Vagina (tissue), 2 donors: ENCODE data around the gene RBM17. TPM values are rescaled to one million over a fixed set of nuclear protein-coding genes. Genes with fewer than 3 reads are reported as not detected.

Source experiments
- DNase-seq, 2 donors: peaks; one replicate each; pipeline ENCODE4 v3.0.0-alpha.2; 2017; ENCODE audit errors: extremely low spot score in 2 of 2
- H3K27ac ChIP-seq: fragments of 200-600 bp; sonication (generic); one replicate; pipeline ENCODE4 v1.5.1; 2019
- H3K27me3 ChIP-seq: fragments of 200-600 bp; sonication (generic); one replicate; pipeline ENCODE4 v1.5.1; 2019
- H3K36me3 ChIP-seq, 2 donors: fragments of 200-600 bp; sonication (generic); one replicate each; pipeline ENCODE4 v1.5.1; 2017 to 2019
- H3K4me1 ChIP-seq: fragments of 200-600 bp; sonication (generic); one replicate; pipeline ENCODE4 v1.5.1; 2019
- H3K4me3 ChIP-seq, 2 donors: fragments of 200-600 bp; sonication (generic); 1 replicate in 1 of 2; 2 replicates in 1 of 2; pipeline ENCODE4 v1.5.1; 2016 to 2019
- H3K9me3 ChIP-seq: fragments of 200-600 bp; sonication (generic); one replicate; pipeline ENCODE4 v1.5.1; 2019
- CTCF ChIP-seq, 3 experiments: fragments of 450-650 bp in 2 of 3; fragments of 200-600 bp in 1 of 3; sonication (generic) in 1 of 3; IDR thresholded peaks; one replicate each; pipeline ENCODE4 v1.5.1; 2017 to 2019; ENCODE audit warnings: antibody characterized with exemption in 3 of 3, mild to moderate bottlenecking in 2 of 3, moderate library complexity in 2 of 3
- POLR2A ChIP-seq, 2 donors: fragments of 450-650 bp; IDR thresholded peaks; one replicate each; pipeline ENCODE4 v1.6.1; 2017; ENCODE audit warnings: antibody characterized with exemption in 2 of 2, mild to moderate bottlenecking in 2 of 2, moderate library complexity in 2 of 2
- POLR2AphosphoS5 ChIP-seq, 2 donors: sonication (generic); formaldehyde crosslinking; IDR thresholded peaks; one replicate each; pipeline ENCODE4 v1.9.0; 2017; ENCODE audit warnings: antibody characterized with exemption in 2 of 2, mild to moderate bottlenecking in 2 of 2, low read depth in 1 of 2; ENCODE audit not compliant: insufficient read depth in 1 of 2
- intact Hi-C: fragments of 100-400 bp; cut with DNase I; formaldehyde crosslinking; loops from one replicate; pipeline ENCODE4 v1.15.1; 2023
- total RNA-seq: library from RNA; depleted of rRNA; stranded (reverse); fragments of >200 nt; gene quantifications from one replicate; pipeline ENCODE4 v1.2.3, GENCODE V29; 2016

The RBM17 gene
- total RNA-seq, 1 donor from 2014 or later: 50.6 TPM

- Histone ChIP-seq H3K9me3 (no peaks in the 10 kb centered on the region), H3K27me3 (no peaks in the 10 kb centered on the region), H3K27ac (no peak overlapping the region), H3K36me3 (peaks cover 0 to 61% of the 10 kb centered on the region in 2 donors), H3K4me3 (no peak overlapping the region), H3K4me1 (peaks cover 4% of the 10 kb centered on the region)
- intact Hi-C loops: loop anchor here (5.0 kb wide), 1 partner anchor 293 kb away; no protein-coding TSS in a partner anchor
- no peak for TF ChIP-seq POLR2A (IDR thresholded peaks at IDR 0.05)
- TF ChIP-seq CTCF (IDR thresholded peaks at IDR 0.05): no peak
- TF ChIP-seq POLR2AphosphoS5 (IDR thresholded peaks at IDR 0.05; ENCODE audit: insufficient read depth in 1 of 2, low read depth in 1 of 2): no peak
- no peak for DNase-seq
These were observed 20.6 kb downstream of the RBM17 start for GRCh38 chr10:6109444-6109775.

GRCh38 chr10:6110136-6110535 lies 21.3 kb downstream of the RBM17 start:
- intact Hi-C loops: loop anchor here (10.0 kb wide), 1 partner anchor 95 kb away; the partner anchor contains the start of gene PFKFB3
- H3K36me3 ChIP-seq: peaks cover 0 to 67% of the 10 kb centered on the region in 2 donors

DNA sequence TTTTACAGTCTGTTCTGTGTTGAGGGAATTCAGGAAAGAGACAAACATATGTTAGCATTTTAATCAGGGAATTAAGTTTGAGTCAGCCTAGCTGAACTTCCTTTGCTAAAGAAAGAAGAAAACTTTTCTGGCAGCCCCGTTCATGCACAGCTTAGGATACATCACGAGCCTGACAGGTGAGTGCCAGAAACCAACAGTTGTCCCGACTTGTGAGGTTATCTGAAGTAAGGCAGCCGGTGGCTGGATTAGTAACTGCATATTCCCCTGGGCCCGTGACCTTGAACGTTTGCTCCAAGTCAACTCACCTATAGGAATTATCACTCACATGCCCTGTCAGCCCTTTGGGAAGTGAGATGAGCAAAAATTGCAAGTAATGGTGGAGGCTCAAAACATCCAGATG lies 24.1 kb downstream of the RBM17 start:
- Histone ChIP-seq H3K9me3 (no peaks in the 10 kb centered on the region), H3K27ac (no peak overlapping the region), H3K27me3 (no peaks in the 10 kb centered on the region), H3K4me1 (peaks cover 15% of the 10 kb centered on the region), H3K36me3 (peaks cover 0 to 64% of the 10 kb centered on the region in 2 donors), H3K4me3 (no peak overlapping the region)
- no peak for TF ChIP-seq POLR2A (IDR thresholded peaks at IDR 0.05)
- no peak for TF ChIP-seq POLR2AphosphoS5 (IDR thresholded peaks at IDR 0.05; ENCODE audit: insufficient read depth in 1 of 2, low read depth in 1 of 2)
- TF ChIP-seq CTCF (IDR thresholded peaks at IDR 0.05): no peak
- no peak for DNase-seq
- intact Hi-C loops: loop anchor here (10.0 kb wide), 1 partner anchor 92 kb away; the partner anchor contains the start of gene PFKFB3

More at GRCh38 chr10:6110136-6110535, 21.3 kb downstream of the RBM17 start:
- H3K4me1 ChIP-seq: peaks cover 12% of the 10 kb centered on the region
- no peak overlapping the region for H3K4me3 ChIP-seq
- no peak overlapping the region for H3K27ac ChIP-seq
- no peaks in the 10 kb centered on the region for H3K9me3 ChIP-seq
- TF ChIP-seq POLR2A (IDR thresholded peaks at IDR 0.05) (no peak), CTCF (IDR thresholded peaks at IDR 0.05) (no peak), POLR2AphosphoS5 (IDR thresholded peaks at IDR 0.05; ENCODE audit: insufficient read depth in 1 of 2, low read depth in 1 of 2) (no peak)
- no peaks in the 10 kb centered on the region for H3K27me3 ChIP-seq
- no peak for DNase-seq

DNA sequence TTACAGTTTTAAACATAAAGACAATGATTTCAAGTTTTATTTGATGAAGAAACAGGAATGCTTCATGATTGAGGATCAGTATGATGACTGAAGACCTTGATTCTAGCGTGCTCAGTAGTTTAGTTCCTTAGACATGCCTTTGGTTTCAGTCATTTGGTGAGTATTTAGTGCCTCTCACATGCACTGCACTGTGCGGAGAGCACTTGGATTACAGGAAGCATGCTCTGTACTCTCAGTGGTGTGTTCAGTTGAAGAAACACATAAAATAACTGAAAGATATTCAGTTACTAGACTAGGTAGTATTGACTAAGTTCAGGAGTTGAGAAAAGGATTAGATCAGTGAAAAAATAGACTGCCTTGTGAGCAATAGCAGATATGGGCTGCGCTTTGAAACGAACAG lies 25.5 kb downstream of the RBM17 start:
- peaks cover 0 to 60% of the 10 kb centered on the region in 2 donors for H3K36me3 ChIP-seq
- intact Hi-C loops: loop anchor here (10.0 kb wide), 1 partner anchor 91 kb away; the partner anchor contains the start of gene PFKFB3
- TF ChIP-seq POLR2AphosphoS5 (IDR thresholded peaks at IDR 0.05; ENCODE audit: insufficient read depth in 1 of 2, low read depth in 1 of 2) (no peak), CTCF (IDR thresholded peaks at IDR 0.05) (no peak), POLR2A (IDR thresholded peaks at IDR 0.05) (no peak)

GRCh38 chr10:6114805-6115341 lies 26.0 kb downstream of the RBM17 start:
- intact Hi-C loops: loop anchor here (10.0 kb wide), 1 partner anchor 90 kb away; the partner anchor contains the start of gene PFKFB3
- H3K36me3 ChIP-seq: peaks cover 0 to 54% of the 10 kb centered on the region in 2 donors
- H3K27ac ChIP-seq: peak overlapping the region; percentile 7
- H3K9me3 ChIP-seq: no peaks in the 10 kb centered on the region
- no peak for DNase-seq
- H3K4me3 ChIP-seq: no peak overlapping the region
- no peaks in the 10 kb centered on the region for H3K27me3 ChIP-seq
- TF ChIP-seq POLR2AphosphoS5 (IDR thresholded peaks at IDR 0.05; ENCODE audit: insufficient read depth in 1 of 2, low read depth in 1 of 2) (no peak), POLR2A (IDR thresholded peaks at IDR 0.05) (no peak), CTCF (IDR thresholded peaks at IDR 0.05) (no peak)
- peaks cover 19% of the 10 kb centered on the region for H3K4me1 ChIP-seq

More for the DNA sequence above, 25.5 kb downstream of the RBM17 start:
- no peaks in the 10 kb centered on the region for H3K27me3 ChIP-seq
- peak overlapping the region; percentile 7 for H3K27ac ChIP-seq
- DNase-seq: no peak
- H3K9me3 ChIP-seq: no peaks in the 10 kb centered on the region
- no peak overlapping the region for H3K4me3 ChIP-seq
- peaks cover 16% of the 10 kb centered on the region for H3K4me1 ChIP-seq
